GM12891 (cell line): ENCODE results near the gene CCDC83.

ENCODE experiments used
- POLR2A ChIP-seq: IDR thresholded peaks from 2 replicates; pipeline ENCODE4 v1.6.1; 2011; ENCODE audit warnings: low read depth, low read length, control low read depth
- POLR2AphosphoS5 ChIP-seq: IDR thresholded peaks from 2 replicates; pipeline ENCODE4 v1.6.1; 2011; ENCODE audit warnings: low read depth, low read length, control low read depth
- SPI1 ChIP-seq: IDR thresholded peaks from 2 replicates; pipeline ENCODE4 v1.6.1; 2011; ENCODE audit warnings: low read depth, low read length, control low read depth

DNA sequence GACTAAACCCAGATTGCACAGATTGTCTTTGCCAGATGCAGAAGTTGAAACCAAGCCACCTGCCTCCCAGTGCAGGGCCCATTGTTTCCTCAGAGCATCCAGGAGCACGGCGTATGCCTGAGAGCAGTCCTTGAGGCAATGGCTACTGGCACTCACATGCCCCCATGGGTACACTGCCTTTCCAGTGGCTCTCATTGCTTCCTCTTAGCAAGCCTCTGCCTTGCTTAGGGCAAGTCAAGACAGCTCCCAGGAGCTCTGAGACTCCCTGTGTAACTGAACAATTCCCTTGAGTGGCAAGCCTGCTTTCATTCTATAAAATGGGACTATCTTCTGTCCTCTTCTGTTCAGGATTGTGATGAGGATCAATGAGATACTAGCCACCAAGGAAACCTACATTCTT lies 48.3 kb upstream of the CCDC83 start:
- TF ChIP-seq POLR2AphosphoS5 (no peak), POLR2A (no peak), SPI1 (no peak)
